ENCODE measurements around the gene CTSC.
"Not testable (repeated sequence)": the region's sequence is repeated elsewhere in the genome, so short reads cannot be mapped to it uniquely, and the experiment has no call there.

The CTSC gene

GRCh38 chr11:88277349-88277915 is 60.1 kb downstream of the CTSC start:
- no peak for DNase-seq

DNA sequence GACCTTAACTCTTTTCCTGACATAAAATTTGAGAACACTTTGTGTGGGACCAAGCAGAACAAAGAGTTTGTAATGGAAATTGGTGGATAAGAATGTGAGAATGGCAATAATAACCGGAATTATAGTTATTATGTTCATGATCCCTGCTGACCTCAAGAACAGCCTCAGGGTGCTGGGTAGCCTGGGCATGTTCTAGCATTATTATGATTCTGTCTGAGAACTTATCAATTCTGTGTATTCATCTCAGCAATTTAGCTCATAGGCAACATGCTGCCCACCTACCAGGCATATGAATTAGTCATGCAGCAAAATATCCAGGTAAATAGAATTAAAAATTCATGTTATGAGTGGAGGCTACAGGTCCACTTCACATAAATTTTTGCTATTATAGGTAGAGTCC is 61.9 kb downstream of the CTSC start:
- DNase-seq: no peak

GRCh38 chr11:88266919-88267318 is 70.6 kb downstream of the CTSC start:
- no peak for DNase-seq

DNA sequence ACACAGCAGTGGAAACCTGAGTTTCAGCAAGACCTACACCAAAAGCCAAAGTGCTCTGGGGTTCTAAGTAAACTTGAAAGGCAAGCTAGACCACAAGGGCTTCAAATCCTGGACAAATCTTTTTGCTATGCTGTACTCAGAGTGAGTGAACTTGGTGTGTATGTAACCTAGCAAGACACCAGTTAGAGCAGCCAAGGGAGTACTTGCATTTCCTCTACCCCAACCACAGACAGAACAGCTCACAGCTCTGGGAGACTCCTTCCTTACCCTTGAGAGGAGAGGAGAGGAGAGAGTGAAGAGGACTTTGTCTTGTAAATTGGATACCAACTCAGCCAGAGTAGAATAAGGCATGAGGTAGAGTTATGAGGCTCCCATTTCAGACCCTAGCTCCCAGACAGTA is 71.4 kb downstream of the CTSC start:
- no peak for DNase-seq

- DNase-seq: no peak
Measured at GRCh38 chr11:88259431-88259830, 78.1 kb downstream of the CTSC start.

DNA sequence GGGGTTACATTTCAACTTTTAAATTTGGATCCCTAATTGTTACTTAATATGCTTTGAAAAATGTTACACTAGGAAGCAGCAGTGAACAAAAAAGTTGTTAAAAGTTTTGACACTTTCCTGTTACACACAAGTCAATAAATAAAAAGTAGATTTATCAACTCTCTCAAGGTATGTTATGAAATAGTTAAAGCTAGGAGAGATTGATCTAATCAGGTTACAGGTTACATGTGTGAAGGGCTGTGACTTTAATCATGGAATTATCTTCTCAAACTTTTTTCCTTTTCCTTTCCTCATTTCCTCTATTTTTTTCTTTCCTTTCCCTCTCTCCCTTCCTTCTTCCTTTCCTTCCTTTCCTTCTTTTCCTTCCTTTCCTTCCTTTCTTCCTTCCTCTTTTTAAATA is 85.3 kb downstream of the CTSC start:
- no peak for DNase-seq

GRCh38 chr11:88250566-88251242 is 86.8 kb downstream of the CTSC start:
- no peak for DNase-seq

- DNase-seq: no peak
Measured at GRCh38 chr11:88249706-88250105, 87.8 kb downstream of the CTSC start.

DNA sequence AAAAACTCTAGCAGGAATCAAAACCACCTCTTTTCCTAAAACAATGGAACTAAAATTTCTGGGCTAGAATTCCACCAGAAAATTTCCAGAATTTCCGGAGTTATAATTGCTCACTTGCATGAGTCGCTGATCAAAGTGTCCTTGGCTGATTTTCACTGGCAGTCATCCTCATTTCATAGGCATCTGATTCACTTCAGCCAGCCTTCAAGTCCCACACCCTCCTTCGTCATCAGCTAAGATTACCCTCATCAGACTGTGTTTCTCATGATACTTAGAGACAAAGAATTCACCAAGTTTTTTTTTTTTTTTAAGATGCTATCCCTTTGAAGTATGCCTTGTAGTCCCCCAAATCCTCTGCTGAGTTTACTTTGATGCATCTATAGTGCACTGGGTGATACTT is 90.8 kb downstream of the CTSC start:
- DNase-seq: no peak

DNA sequence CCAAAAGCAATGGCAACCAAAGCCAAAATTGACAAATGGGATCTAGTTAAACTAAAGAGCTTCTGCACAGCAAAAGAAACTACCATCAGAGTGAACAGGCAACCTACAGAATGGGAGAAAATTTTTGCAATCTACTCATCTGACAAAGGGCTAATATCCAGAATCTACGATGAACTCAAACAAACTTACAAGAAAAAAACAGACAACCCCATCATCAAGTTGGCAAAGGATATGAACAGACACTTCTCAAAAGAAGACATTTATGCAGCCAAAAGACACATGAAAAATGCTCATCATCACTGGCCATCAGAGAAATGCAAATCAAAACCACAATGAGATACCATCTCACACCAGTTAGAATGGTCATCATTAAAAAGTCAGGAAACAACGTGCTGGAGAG is 92.0 kb downstream of the CTSC start:
- DNase-seq: not testable (repeated sequence)
